Right lobe of liver (tissue), 4 donors: ENCODE data around the gene RARB.

Experiments
- CTCF ChIP-seq, 4 donors: fragments of 200-600 bp in 3 of 4; fragments of 450-650 bp in 1 of 4; IDR thresholded peaks; one replicate each; pipeline versions ENCODE4 v1.5.1 to v1.8.0; 2016 to 2022; ENCODE audit warnings: antibody characterized with exemption in 4 of 4, mild to moderate bottlenecking in 2 of 4
- POLR2A ChIP-seq: fragments of 450-650 bp; IDR thresholded peaks from one replicate; pipeline ENCODE4 v1.6.1; 2017; ENCODE audit warnings: antibody characterized with exemption, mild to moderate bottlenecking
- donor health status: DM: no; HTN: no; CAD: no.
- donor health status: DM: no; HTN: no; CAD: no.
- donor health status: DM: no; HTN: yes; CAD: no.

- no peak for TF ChIP-seq CTCF (IDR thresholded peaks at IDR 0.05)
- TF ChIP-seq POLR2A, result no peak
These were observed 137.7 kb downstream of the RARB start for GRCh38 chr3:25565807-25566206.
